ENCODE results near the gene SLMAP.

SLMAP gene

GRCh38 chr3:57896031-57896430 lies 139.9 kb downstream of the SLMAP start:
- no peak for DNase-seq

GRCh38 chr3:57896691-57897090 lies 140.6 kb downstream of the SLMAP start:
- no peak for DNase-seq

GRCh38 chr3:57900786-57901185 lies 144.7 kb downstream of the SLMAP start:
- DNase-seq: no peak

- no peak for DNase-seq
Measured at GRCh38 chr3:57903124-57903890, 147.2 kb downstream of the SLMAP start.

- peak; percentile 8 to 11 for DNase-seq
Measured at GRCh38 chr3:57910990-57911389, 154.9 kb downstream of the SLMAP start.

GRCh38 chr3:57911593-57911992 lies 155.5 kb downstream of the SLMAP start:
- DNase-seq: no peak

- DNase-seq: no peak
Measured at GRCh38 chr3:57917601-57918000, 161.5 kb downstream of the SLMAP start.

GRCh38 chr3:57918123-57918837 lies 162.2 kb downstream of the SLMAP start:
- DNase-seq: no peak

- no peak for DNase-seq
Measured at GRCh38 chr3:57919987-57920386, 163.9 kb downstream of the SLMAP start.

- DNase-seq: no peak
Measured at GRCh38 chr3:57923101-57923500, 167.0 kb downstream of the SLMAP start.

- DNase-seq: no peak
Measured at GRCh38 chr3:57923752-57924151, 167.6 kb downstream of the SLMAP start.

- no peak for DNase-seq
Measured at GRCh38 chr3:57927166-57927565, 171.1 kb downstream of the SLMAP start.

- DNase-seq: no peak
Measured at GRCh38 chr3:57927916-57928315, 171.8 kb downstream of the SLMAP start.

- DNase-seq: no peak
Measured at GRCh38 chr3:57928511-57928910, 172.4 kb downstream of the SLMAP start.

- no peak for DNase-seq
Measured at GRCh38 chr3:57929988-57930387, 173.9 kb downstream of the SLMAP start.

- no peak for DNase-seq
Measured at GRCh38 chr3:57933602-57934001, 177.5 kb downstream of the SLMAP start.

- no peak for DNase-seq
Measured at GRCh38 chr3:57934373-57934772, 178.3 kb downstream of the SLMAP start.

GRCh38 chr3:57935539-57935938 lies 179.4 kb downstream of the SLMAP start:
- no peak for DNase-seq

GRCh38 chr3:57937092-57937491 lies 181.0 kb downstream of the SLMAP start:
- no peak for DNase-seq

- no peak for DNase-seq
Measured at GRCh38 chr3:57939775-57940174, 183.7 kb downstream of the SLMAP start.

- DNase-seq: no peak
Measured at GRCh38 chr3:57942388-57942787, 186.3 kb downstream of the SLMAP start.

GRCh38 chr3:57942872-57943283 lies 186.8 kb downstream of the SLMAP start:
- DNase-seq: no peak

- no peak for DNase-seq
Measured at GRCh38 chr3:57943525-57944495, 187.7 kb downstream of the SLMAP start.

Data from activated CD4-positive, alpha-beta T cell treated with anti-CD3 and anti-CD28 coated beads, Interleukin-2, amount 50 U/mL, for 48 hours (primary cell).